ENCODE measurements around the gene MAGEL2. TPM values are rescaled to one million over a fixed set of nuclear protein-coding genes. Genes with fewer than 3 reads are reported as not detected.

MAGEL2 gene
- total RNA-seq, 1 experiment from 2014 or later, result 10.7 TPM

- no peak for TF ChIP-seq AFF4 (CRISPR knock-in tag; IDR thresholded peaks at IDR 0.05; ENCODE audit: borderline replicate concordance)
- TF ChIP-seq ATF1 (CRISPR knock-in tag; IDR thresholded peaks at IDR 0.05), result no peak
- TF ChIP-seq ESRRA (CRISPR knock-in tag; IDR thresholded peaks at IDR 0.05; ENCODE audit: borderline replicate concordance), result no peak
- no peak for TF ChIP-seq NR2C2 (CRISPR knock-in tag; IDR thresholded peaks at IDR 0.05)
- no peak for TF ChIP-seq OVOL2 (CRISPR knock-in tag; IDR thresholded peaks at IDR 0.05; ENCODE audit: borderline replicate concordance)
- no peak for TF ChIP-seq E2F4 (CRISPR knock-in tag; IDR thresholded peaks at IDR 0.05; ENCODE audit: borderline replicate concordance, low read depth)
- no peak for TF ChIP-seq SP1 (CRISPR knock-in tag; conservative IDR thresholded peaks at IDR 0.05)
- TF ChIP-seq ZNF121 (CRISPR knock-in tag; IDR thresholded peaks at IDR 0.05), result no peak
- TF ChIP-seq SMAD4 (CRISPR knock-in tag; IDR thresholded peaks at IDR 0.05), result no peak
- no peak for TF ChIP-seq ZNF416 (CRISPR knock-in tag; IDR thresholded peaks at IDR 0.05)
- TF ChIP-seq SMAD3 (CRISPR knock-in tag; IDR thresholded peaks at IDR 0.05; ENCODE audit: borderline replicate concordance), result no peak
- no peak for TF ChIP-seq NR1H2 (CRISPR knock-in tag; IDR thresholded peaks at IDR 0.05)
These were observed 1.3 kb downstream of the MAGEL2 start (continued) for GRCh38 chr15:23646165-23647000.

- Mint-ChIP-seq H3K27ac (no peak overlapping the region), H3K4me3 (peak overlapping the region; percentile 40), H3K27me3 (ENCODE audit: low read depth) (peaks cover 7% of the 10 kb centered on the region; the same call in 1 of the 2 replicates), H3K4me1 (peaks cover 12% of the 10 kb centered on the region), H3K36me3 (peaks cover 21% of the 10 kb centered on the region), H3K9me3 (peaks cover 21% of the 10 kb centered on the region)
- TF ChIP-seq EMX1 (CRISPR knock-in tag; IDR thresholded peaks at IDR 0.05) (no peak), AFF4 (CRISPR knock-in tag; IDR thresholded peaks at IDR 0.05; ENCODE audit: borderline replicate concordance) (no peak), TEAD4 (CRISPR knock-in tag; IDR thresholded peaks at IDR 0.05) (no peak), USF2 (CRISPR knock-in tag; IDR thresholded peaks at IDR 0.05) (no peak)
- ChIA-PET CTCF (interaction anchor here (0.6 to 1.6 kb wide), 7 partner anchors 17 to 233 kb away, joined by 3 to 12 read pairs (median 6); no protein-coding TSS in a partner anchor), POLR2A (no interaction called here)
- DNase-seq (ENCODE audit: low spot score), result peak; percentile 50
- peak; percentile 56 for ATAC-seq
These were observed 2.1 kb downstream of the MAGEL2 start for GRCh38 chr15:23645371-23646164.
